HepG2 (cell line): ENCODE data around the gene KCNQ5. TPM values are rescaled to one million over a fixed set of nuclear protein-coding genes. Genes with fewer than 3 reads are reported as not detected.

Experiments
- ATAC-seq: fragments of 200-7000 bp; cut with Tn5 transposase; 3 replicates; pipeline ENCODE4 v1.9.1; 2020; ENCODE audit warnings: mild to moderate bottlenecking, moderate library complexity
- BruUV-seq: library from RNA; stranded (reverse); fragments of 400-500 nt; replicated peaks from 2 replicates; lab custom pipeline; 2021; lab: Mats Ljungman, UMichigan
- CTCF ChIA-PET: fragments of 300-600 bp; formaldehyde crosslinking; extraction: SDS; loops from one replicate; lab custom pipeline; 2021; ENCODE audit warnings: low total read pairs, inconsistent platforms, low intra/inter-chr PET ratio; lab: Yijun Ruan, JAX
- POLR2A ChIA-PET: fragments of 350-600 bp; sonication (Branson Sonifier 250); formaldehyde crosslinking; loops from one replicate; lab custom pipeline; 2020; ENCODE audit warnings: antibody characterized with exemption, inconsistent platforms; lab: Yijun Ruan, JAX
- DNase-seq: peaks from one replicate; pipeline ENCODE4 v3.0.0-alpha.2; 2015; ENCODE audit warnings: low spot score
- FAIRE-seq: peaks from 3 replicates; lab custom pipeline; 2011; peaks lifted over from hg19 to GRCh38; lab: Jason Lieb, UNC
- H2AFZ ChIP-seq: one replicate; pipeline ENCODE4 v1.6.1; 2011; ENCODE audit warnings: low read length, inconsistent platforms
- H3K27ac ChIP-seq: fragments of 300-600 bp; 3 replicates; pipeline ENCODE4 v1.8.0; 2011; ENCODE audit warnings: mixed run types, mild to moderate bottlenecking, mixed read lengths, low read length, inconsistent platforms; ENCODE audit not compliant: insufficient read depth; ENCODE audit errors: extremely low read length
- H3K27me3 ChIP-seq, 2 experiments: fragments of 200-600 bp in 1 of 2; 2 replicates in 1 of 2; 3 replicates in 1 of 2; pipeline versions ENCODE4 v1.6.0 to v1.8.0; 2011; ENCODE audit warnings: low read length in 2 of 2, mild to moderate bottlenecking in 2 of 2, moderate library complexity in 2 of 2, inconsistent platforms in 1 of 2; ENCODE audit not compliant: insufficient read depth in 2 of 2, control insufficient read depth in 1 of 2
- H3K36me3 ChIP-seq, 2 experiments: fragments of 200-600 bp in 1 of 2; replicated peaks in 1 of 2; 2 replicates in 1 of 2; 3 replicates in 1 of 2; pipeline versions ENCODE4 v1.5.1 to v1.8.0; 2011; ENCODE audit warnings: low read length in 2 of 2, inconsistent platforms in 1 of 2; ENCODE audit not compliant: insufficient read depth in 2 of 2, control insufficient read depth in 1 of 2
- H3K4me1 ChIP-seq: 2 replicates; pipeline ENCODE4 v1.5.1; 2012; ENCODE audit warnings: low read length, inconsistent platforms; ENCODE audit not compliant: insufficient read depth
- H3K4me2 ChIP-seq: 2 replicates; pipeline ENCODE4 v1.6.0; 2011; ENCODE audit warnings: low read depth, low read length, inconsistent platforms
- H3K4me3 ChIP-seq, 3 experiments: fragments of 200-600 bp in 1 of 3; sonication (generic), shearing (Covaris generic) in 1 of 3; replicated peaks in 1 of 3; 2 replicates each; pipeline ENCODE4 v1.5.1; 2011 to 2016; ENCODE audit warnings: low read length in 3 of 3, inconsistent platforms in 2 of 3, low read depth in 2 of 3, mild to moderate bottlenecking in 2 of 3, control low read depth in 1 of 3, mixed read lengths in 1 of 3; ENCODE audit not compliant: insufficient read depth in 1 of 3
- H3K79me2 ChIP-seq: one replicate; pipeline ENCODE4 v1.6.1; 2011; ENCODE audit warnings: low read length, inconsistent platforms; ENCODE audit not compliant: insufficient read depth
- H3K9ac ChIP-seq: 2 replicates; pipeline ENCODE4 v1.6.0; 2011; ENCODE audit warnings: mild to moderate bottlenecking, low read depth, low read length, inconsistent platforms; ENCODE audit not compliant: insufficient read depth
- H3K9me3 ChIP-seq: 2 replicates; pipeline ENCODE4 v1.5.1; 2012; ENCODE audit warnings: mild to moderate bottlenecking, low read length
- H4K20me1 ChIP-seq: 2 replicates; pipeline ENCODE4 v1.6.0; 2011; ENCODE audit warnings: inconsistent platforms, mild to moderate bottlenecking, low read length, moderate library complexity; ENCODE audit not compliant: insufficient read depth
- BRD4 ChIP-seq: sonication (generic); formaldehyde crosslinking; IDR thresholded peaks from 2 replicates; pipeline ENCODE4 v1.4.0; 2020; ENCODE audit warnings: missing genetic modification reagents
- DMAP1 ChIP-seq: IDR thresholded peaks from 2 replicates; pipeline ENCODE4 v1.6.1; 2016
- ESRRA ChIP-seq: sonication (generic); formaldehyde crosslinking; IDR thresholded peaks from 2 replicates; pipeline ENCODE4 v1.5.1; 2020; ENCODE audit warnings: mild to moderate bottlenecking, low read depth, missing genetic modification reagents
- FOXK1 ChIP-seq: sonication (generic); formaldehyde crosslinking; IDR thresholded peaks from 2 replicates; pipeline ENCODE4 v1.4.0; 2020; ENCODE audit warnings: low read depth, missing genetic modification reagents, borderline replicate concordance
- ISX ChIP-seq: sonication (generic); formaldehyde crosslinking; conservative IDR thresholded peaks from 2 replicates; pipeline ENCODE4 v1.5.0; 2020; ENCODE audit warnings: missing genetic modification reagents
- KDM2A ChIP-seq: sonication (generic); formaldehyde crosslinking; IDR thresholded peaks from 2 replicates; pipeline ENCODE4 v1.4.0; 2020; ENCODE audit warnings: low read depth, missing genetic modification reagents, borderline replicate concordance
- MAX ChIP-seq: IDR thresholded peaks from 2 replicates; pipeline ENCODE4 v1.6.1; 2012; ENCODE audit warnings: inconsistent platforms
- MXI1 ChIP-seq: IDR thresholded peaks from 3 replicates; pipeline ENCODE4 v1.6.1; 2012; ENCODE audit warnings: low read depth, low read length, inconsistent platforms, borderline replicate concordance
- NR0B2 ChIP-seq: sonication (generic); formaldehyde crosslinking; IDR thresholded peaks from 2 replicates; pipeline ENCODE4 v1.4.0; 2020; ENCODE audit warnings: mild to moderate bottlenecking, missing genetic modification reagents
- PREB ChIP-seq: sonication (generic); formaldehyde crosslinking; IDR thresholded peaks from 2 replicates; pipeline ENCODE4 v1.4.0; 2020; ENCODE audit warnings: missing genetic modification reagents
- RBFOX2 ChIP-seq: fragments of 200-400 bp; formaldehyde crosslinking; IDR thresholded peaks from 2 replicates; pipeline ENCODE4 v1.6.1; 2017; ENCODE audit warnings: low read depth, mild to moderate bottlenecking, low read length
- REL ChIP-seq: sonication (generic); formaldehyde crosslinking; conservative IDR thresholded peaks from 2 replicates; pipeline ENCODE4 v1.8.0; 2022; ENCODE audit warnings: mild to moderate bottlenecking, missing genetic modification reagents, moderate library complexity
- RNF219 ChIP-seq: sonication (generic); formaldehyde crosslinking; IDR thresholded peaks from 2 replicates; pipeline ENCODE4 v1.5.0; 2020; ENCODE audit warnings: mild to moderate bottlenecking, missing genetic modification reagents
- SETDB1 ChIP-seq: sonication (generic); formaldehyde crosslinking; IDR thresholded peaks from 2 replicates; pipeline ENCODE4 v1.5.1; 2020; ENCODE audit warnings: missing genetic modification reagents, mild to moderate bottlenecking, borderline replicate concordance
- WGBS: methylation state at CpG from one replicate; pipeline ENCODE4 v1.1.6; 2017; ENCODE audit warnings: low lambda C conversion rate; 5-methylcytosine and 5-hydroxymethylcytosine counted together
- in situ Hi-C: cut with HindIII; loops from 2 replicates; pipeline ENCODE4 v1.10.0; 2017; ENCODE audit warnings: low pct_unique_long_range_greater_than_20kb; ENCODE audit not compliant: extremely low pct_ligation_motif_present
- intact Hi-C: fragments of 100-400 bp; cut with micrococcal nuclease; formaldehyde crosslinking; loops from one replicate; pipeline ENCODE4 v1.10.0; 2022; ENCODE audit not compliant: unreplicated experiment
- polyA plus RNA-seq, 8 experiments: library from polyadenylated mRNA; depleted of rRNA in 3 of 8; stranded (reverse) in 7 of 8; unstranded in 1 of 8; fragments of >200 nt; fragmentation: Illumina TruSeq in 4 of 8; extraction: Trizol in 4 of 8; gene quantifications; 2 replicates each; pipeline versions ENCODE4 v1.2.1 to v1.2.3, GENCODE V29; 2011 to 2016; ENCODE audit warnings: low read depth in 4 of 8, missing spikeins in 1 of 8, mixed read lengths in 1 of 8; ENCODE audit not compliant: insufficient read depth in 1 of 8
- total RNA-seq, 5 experiments: library from RNA; depleted of rRNA; stranded (reverse); fragments of >200 nt; fragmentation: Illumina TruSeq; extraction: Trizol; gene quantifications; 2 replicates each; pipeline ENCODE4 v1.2.3, GENCODE V29; 2016; ENCODE audit warnings: low read depth in 1 of 5

The KCNQ5 gene
- total and polyA plus RNA-seq, 2 of the 13 experiments (the other 11 are each of a cell fraction or from before 2014, with no cell fraction given): 0.04 TPM; not detected in 1

- no peak for TF ChIP-seq ISX (CRISPR knock-in tag)
Observed at GRCh38 chr6:72999995-73000394, 378.1 kb downstream of the KCNQ5 start (continued).

GRCh38 chr6:73000460-73000859 is 378.6 kb downstream of the KCNQ5 start:
- 3% methylated on average over 3 of the region's 3 CpGs for WGBS
- TF ChIP-seq KDM2A (no peak), FOXK1 (CRISPR knock-in tag) (no peak), PREB (no peak)
- H2AFZ ChIP-seq: no peak overlapping the region
- no peaks in the 10 kb centered on the region for H3K4me1 ChIP-seq
- no peaks in the 10 kb centered on the region for H3K79me2 ChIP-seq
- no peak overlapping the region for H3K27ac ChIP-seq
- POLR2A ChIA-PET: no interaction called here
- H3K36me3 ChIP-seq: no peaks in the 10 kb centered on the region
- no peaks in the 10 kb centered on the region; a peak in 2 of 5 replicates for H3K27me3 ChIP-seq
- H3K9ac ChIP-seq: no peak overlapping the region
- intact Hi-C loops (no loop called here), in situ Hi-C loops (no loop called here)
- DNase-seq (no peak), ATAC-seq (no peak), FAIRE-seq (no peak)
- no peaks in the 10 kb centered on the region for H4K20me1 ChIP-seq
- BruUV-seq: no TSS peak
- no peak overlapping the region for H3K4me3 ChIP-seq
- H3K4me2 ChIP-seq: no peak overlapping the region
- CTCF ChIA-PET: no interaction called here
- no peaks in the 10 kb centered on the region for H3K9me3 ChIP-seq

GRCh38 chr6:73002588-73002987 is 380.7 kb downstream of the KCNQ5 start:
- no peaks in the 10 kb centered on the region for H3K36me3 ChIP-seq
- no peak for ATAC-seq
- no TSS peak for BruUV-seq
- intact Hi-C loops: no loop called here
- DNase-seq: no peak
- H4K20me1 ChIP-seq: no peaks in the 10 kb centered on the region
- no peak overlapping the region for H3K4me3 ChIP-seq
- in situ Hi-C loops: no loop called here
- no peak overlapping the region for H3K9ac ChIP-seq
- ChIA-PET POLR2A (no interaction called here), CTCF (no interaction called here)
- H3K27me3 ChIP-seq: no peaks in the 10 kb centered on the region; a peak in 1 of 5 replicates
- H3K27ac ChIP-seq: no peak overlapping the region
- FAIRE-seq: no peak
- no peaks in the 10 kb centered on the region for H3K79me2 ChIP-seq
- H3K9me3 ChIP-seq: no peaks in the 10 kb centered on the region
- no peaks in the 10 kb centered on the region for H3K4me1 ChIP-seq
- H3K4me2 ChIP-seq: no peak overlapping the region
- H2AFZ ChIP-seq: no peak overlapping the region
- no peak for TF ChIP-seq NR0B2 (CRISPR knock-in tag)
- TF ChIP-seq SETDB1 (CRISPR knock-in tag): no peak
- no peak for TF ChIP-seq DMAP1 (CRISPR knock-in tag)
- TF ChIP-seq REL (CRISPR knock-in tag): no peak
- no peak for TF ChIP-seq BRD4 (CRISPR knock-in tag)
- no peak for TF ChIP-seq RNF219 (CRISPR knock-in tag)
- TF ChIP-seq MAX: no peak
- no peak for TF ChIP-seq MXI1
- TF ChIP-seq ESRRA (CRISPR knock-in tag): no peak
- no peak for TF ChIP-seq RBFOX2
